Retina (tissue), 1 donor: ENCODE data around the gene SBDS.
A peak's percentile ranks its signal among the peaks of the same experiment; 100 is the strongest.
"Not testable (repeated sequence)": the region's sequence is repeated elsewhere in the genome, so short reads cannot be mapped to it uniquely, and the experiment has no call there.

ENCODE experiments used
- DNase-seq: peaks from one replicate; pipeline ENCODE4 v3.0.0-alpha.2; 2016

Gene SBDS

DNA sequence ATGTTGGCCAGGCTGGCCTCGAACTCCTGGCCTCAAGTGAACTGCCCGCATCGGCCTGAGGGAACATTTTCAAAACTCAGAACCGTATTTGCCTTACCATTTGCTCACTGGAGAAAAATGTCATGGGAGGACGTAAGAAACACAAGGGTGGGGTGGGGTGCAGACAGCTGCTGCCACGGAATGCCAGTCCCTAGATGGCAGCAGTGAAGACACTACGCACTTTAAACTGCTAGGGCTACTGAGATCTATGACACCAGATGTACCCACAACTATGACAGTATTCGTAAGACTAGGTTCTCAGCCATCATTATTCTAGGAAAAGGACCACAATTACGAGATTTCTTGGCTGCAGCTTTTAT is 716 bp downstream of the SBDS start:
- not testable (repeated sequence) for DNase-seq

GRCh38 chr7:66994051-66994450 is 1.3 kb downstream of the SBDS start:
- not testable (repeated sequence) for DNase-seq

DNA sequence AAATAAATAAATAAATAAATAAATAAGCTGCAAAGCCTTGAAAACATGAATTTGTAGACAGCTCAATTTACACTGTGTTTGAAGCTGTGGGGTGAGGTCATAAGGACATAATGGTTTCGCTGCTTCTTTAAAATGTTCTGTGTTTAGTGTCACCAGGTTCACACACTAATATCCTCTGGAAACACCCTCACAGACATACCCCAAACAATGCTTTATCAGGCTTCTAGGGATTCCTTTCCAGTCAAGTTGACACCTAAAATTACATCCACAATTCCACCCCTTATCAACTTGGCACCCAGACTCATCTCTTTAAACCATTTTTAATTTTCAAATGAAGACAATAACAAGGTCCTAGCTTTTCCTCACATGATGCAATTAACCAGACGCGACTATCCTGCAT is 5.8 kb downstream of the SBDS start:
- DNase-seq: not testable (repeated sequence)

DNA sequence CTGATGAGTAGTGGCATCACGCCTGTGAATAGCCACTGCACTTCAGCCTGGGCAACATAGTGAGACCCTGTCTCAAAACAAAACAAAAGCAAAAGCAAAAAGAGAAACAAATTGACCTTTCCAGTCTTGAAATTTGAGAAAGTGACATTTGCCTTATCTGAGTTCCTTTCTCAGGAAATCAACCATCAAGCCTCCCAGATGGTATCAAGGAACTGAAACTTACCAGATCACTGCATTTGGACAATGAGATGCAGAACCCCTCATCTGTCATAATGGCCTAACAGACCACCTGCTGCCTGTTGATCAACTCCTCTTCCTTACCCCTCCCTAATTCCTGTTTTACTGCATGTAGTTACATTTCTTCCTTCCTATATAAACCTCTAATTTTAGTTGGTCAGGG is 15.1 kb downstream of the SBDS start:
- DNase-seq: not testable (repeated sequence)

- DNase-seq: not testable (repeated sequence)
These were observed 16.4 kb downstream of the SBDS start for GRCh38 chr7:66979013-66979412.

DNA sequence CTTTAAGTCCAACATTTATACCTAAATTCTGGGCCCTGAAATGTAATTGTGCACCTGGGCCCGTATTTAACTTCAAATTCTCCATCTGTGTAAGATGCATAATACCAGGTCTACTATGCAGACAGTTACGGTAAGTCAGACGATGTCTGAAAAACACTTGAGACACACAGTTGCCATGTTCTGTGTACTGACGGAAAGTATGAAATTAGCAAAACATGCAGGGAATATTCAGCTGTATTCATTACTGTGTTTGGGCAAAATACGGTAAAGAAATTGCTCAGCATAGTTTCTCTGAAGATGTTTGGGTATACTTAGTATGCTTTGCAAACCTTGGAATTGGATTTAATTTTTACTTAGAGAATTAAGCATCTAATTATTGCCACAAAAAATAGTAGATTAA is 17.1 kb downstream of the SBDS start:
- not testable (repeated sequence) for DNase-seq

DNA sequence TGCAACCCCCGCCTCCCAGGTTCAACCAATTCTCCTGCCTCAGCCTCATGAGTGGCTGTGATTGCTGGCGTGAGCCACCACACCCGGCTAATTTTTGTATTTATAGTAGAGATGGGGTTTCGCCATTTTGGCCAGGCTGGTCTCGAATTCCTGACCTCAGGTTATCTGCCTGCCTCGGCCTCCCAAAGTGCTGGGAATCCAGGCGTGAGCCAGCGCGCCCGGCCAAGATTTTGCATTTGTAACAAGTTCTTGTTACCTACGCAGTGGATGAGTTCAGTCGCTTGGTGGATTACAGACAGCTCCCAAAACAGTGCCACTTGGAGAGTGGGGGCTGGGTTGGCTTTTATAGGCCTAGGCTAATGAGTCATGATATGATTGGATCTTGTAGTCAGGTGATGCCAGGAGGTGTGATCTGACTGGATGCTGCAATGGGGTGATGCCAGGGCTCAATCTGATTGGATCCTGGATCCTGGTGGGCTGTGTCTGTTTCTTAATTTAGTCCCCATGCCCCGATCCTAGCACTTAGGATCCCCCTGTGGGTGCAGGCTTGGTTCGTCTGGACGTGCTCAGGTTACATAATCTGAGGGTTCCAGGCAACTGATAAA is 20.3 kb downstream of the SBDS start:
- no peak for DNase-seq

- DNase-seq: no peak
These were observed 25.1 kb downstream of the SBDS start for GRCh38 chr7:66970310-66970709.

DNA sequence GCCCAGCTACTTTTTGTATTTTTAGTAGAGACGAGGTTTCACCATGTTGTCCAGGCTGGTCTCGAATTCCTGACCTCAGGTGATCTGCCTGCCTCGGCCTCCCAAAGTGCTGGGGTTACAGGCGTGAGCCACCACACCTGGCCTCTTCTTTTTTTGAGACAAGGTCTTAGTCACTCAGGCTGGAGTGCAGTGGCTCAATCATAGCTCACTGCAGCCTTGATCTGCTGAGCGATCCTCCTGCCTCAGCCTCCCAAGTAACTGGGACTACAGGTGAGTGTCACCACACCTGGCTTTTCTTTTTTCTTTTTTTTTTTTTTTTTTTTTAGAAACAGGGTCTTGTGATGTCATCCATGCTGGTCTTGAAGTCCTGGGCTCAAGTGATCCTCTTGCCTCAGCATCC is 26.4 kb downstream of the SBDS start:
- not testable (repeated sequence) for DNase-seq

- DNase-seq: no peak
These were observed 28.4 kb downstream of the SBDS start for GRCh38 chr7:66967029-66967428.

GRCh38 chr7:66964411-66964810 is 31.0 kb downstream of the SBDS start:
- no peak for DNase-seq

DNA sequence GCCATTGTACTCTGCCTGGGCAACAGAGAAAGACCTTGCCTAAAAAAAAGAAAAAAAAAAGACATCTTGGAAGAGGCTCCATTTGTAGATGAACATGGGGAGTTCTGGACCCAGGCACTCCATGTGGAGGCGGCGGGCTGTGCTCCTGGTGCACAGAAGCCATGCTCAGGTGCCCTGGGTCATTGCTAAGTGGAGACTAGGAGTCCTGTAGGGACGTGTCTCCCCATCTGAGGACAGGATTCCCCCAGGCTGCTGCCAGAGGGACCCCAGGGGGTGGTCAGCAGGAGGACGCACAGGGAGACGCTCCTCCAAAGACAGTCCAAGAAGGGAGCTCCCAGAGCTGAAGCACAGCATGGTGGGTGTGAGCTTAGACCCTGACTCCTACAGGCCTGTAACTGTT is 34.3 kb downstream of the SBDS start:
- no peak for DNase-seq

- no peak for DNase-seq
These were observed 35.2 kb downstream of the SBDS start for GRCh38 chr7:66960192-66960591.

- peak; percentile 11 for DNase-seq
These were observed 36.6 kb downstream of the SBDS start for GRCh38 chr7:66958538-66959350.

GRCh38 chr7:66957595-66958290 is 37.6 kb downstream of the SBDS start:
- peak; percentile 25 for DNase-seq

DNA sequence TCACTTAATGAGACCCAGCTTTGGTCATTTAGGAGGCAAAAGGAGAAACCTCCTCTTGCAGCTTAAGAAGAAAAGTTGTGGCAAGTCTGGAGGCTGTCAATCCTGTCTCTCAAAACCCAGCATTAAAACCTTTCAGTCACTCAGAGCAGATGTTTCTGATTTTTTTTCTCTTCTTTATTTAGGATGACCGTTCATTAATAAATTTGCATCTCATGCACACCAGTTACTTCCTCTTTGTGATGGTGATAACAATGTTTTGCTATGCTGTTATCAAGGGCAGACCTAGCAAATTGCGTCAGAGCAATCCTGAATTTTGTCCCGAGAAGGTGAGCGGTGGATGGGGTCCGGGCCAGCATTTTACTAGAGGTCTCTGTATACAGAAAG is 42.4 kb downstream of the SBDS start:
- DNase-seq: no peak

DNA sequence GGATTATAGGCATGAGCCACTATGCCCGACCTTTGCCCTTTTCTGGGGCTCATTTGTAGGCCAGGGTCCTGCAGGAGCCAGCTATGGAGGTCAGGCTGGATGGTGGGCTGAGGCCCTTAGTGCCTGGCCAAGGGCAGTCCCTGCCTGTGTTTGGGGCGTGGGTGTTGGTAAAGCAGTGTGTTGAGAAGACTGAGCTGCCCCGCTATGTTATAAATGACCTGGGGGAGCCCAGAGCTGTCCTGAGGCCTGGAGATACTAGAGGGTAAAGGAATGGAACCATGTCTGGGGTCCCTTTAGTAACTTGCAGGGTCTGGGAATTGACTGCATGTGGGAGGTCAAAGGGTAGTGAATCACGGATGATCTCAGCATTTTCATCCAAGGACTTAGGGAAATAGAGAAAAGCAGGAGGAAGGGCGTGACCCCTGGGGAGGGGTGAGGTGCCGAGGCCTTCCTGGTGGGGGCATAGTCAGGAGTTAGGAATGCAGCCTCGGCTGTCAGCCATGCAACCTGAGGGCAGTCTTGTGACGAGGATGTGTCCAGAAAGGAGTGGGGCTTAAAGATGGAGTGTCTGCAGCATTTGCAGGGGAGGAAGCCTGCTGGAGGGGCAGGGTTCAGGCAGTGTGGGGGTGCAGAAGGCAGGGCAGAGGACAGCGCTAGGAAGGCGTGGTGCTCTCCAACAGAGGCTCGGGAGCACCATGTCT is 42.9 kb downstream of the SBDS start:
- no peak for DNase-seq

DNA sequence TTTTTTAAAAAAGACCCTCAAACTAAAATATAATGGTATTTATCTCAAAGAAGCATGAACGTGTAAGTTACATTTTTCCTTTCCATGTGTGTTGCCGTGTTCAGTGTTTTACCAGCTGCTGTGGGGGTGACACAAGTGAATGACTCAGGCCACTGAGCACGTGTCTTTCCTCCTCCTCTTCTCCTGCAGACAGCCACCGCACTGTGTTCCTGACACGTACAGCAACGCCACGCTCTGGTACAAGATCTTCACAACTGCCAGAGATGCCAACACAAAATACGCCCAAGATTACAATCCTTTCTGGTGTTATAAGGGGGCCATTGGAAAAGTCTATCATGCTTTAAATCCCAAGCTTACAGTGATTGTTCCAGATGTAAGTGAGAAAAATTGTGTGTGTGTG is 44.6 kb downstream of the SBDS start:
- DNase-seq: no peak

DNA sequence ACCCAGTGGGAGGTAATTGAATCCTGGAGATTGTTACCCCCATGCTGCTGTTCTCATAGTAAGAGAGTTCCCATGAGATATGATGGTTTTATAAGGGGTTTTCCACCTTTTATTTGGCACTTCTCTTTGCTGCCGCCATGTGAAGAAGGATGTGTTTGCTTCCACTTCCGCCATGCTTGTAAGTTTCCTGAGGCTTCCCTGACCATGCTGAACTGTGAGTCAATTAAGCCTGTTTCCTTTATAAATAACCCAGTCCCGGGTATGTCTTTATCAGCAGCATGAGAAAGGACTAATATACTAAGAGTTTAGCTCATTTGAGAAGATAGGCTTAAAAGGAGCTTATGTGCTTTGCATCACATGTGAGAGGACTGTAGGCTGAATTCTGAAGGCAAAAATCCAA is 45.1 kb downstream of the SBDS start:
- DNase-seq: no peak

- no peak for DNase-seq
These were observed 46.8 kb downstream of the SBDS start for GRCh38 chr7:66948480-66949109.

DNA sequence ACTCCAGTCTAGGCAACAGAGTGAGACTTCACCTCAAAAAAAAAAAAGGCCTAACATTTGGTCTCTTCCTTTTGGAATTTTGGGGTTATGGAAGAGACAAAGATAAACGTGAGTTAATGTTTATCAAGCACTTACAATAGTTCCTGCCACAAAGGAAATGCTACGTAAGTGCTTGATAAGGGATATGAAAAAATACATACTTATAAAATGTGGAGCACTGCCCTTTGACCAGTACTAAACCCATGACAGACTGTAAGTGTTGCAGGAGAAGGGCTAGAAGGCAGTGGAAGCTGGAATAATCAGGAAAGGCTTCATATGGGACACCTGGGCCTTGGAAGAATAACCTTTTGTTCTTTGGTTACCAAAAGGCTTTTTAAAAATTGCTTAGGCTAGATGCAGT is 48.8 kb downstream of the SBDS start:
- no peak for DNase-seq

DNA sequence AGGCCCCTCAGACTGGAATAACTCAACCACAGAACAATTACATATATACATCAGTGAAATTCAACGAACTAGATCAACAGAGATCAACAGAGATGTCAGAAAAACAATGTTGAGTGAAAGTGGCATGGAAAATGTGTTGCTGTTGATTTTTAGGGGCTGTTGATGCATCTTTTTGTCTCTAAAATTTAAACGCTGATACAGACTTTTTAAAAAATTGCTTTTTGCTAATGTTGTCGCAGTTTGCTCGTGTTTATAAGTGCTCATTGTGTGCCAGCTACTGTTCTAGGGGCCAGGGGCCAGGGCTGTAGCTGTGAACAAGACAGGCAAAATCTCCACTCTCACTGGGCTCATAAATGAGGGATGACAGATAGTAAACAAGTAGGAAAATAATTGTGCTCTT is 56.1 kb downstream of the SBDS start:
- DNase-seq: no peak

- DNase-seq: no peak
These were observed 57.4 kb downstream of the SBDS start for GRCh38 chr7:66937940-66938339.
